ENCODE data around the gene PODNL1. TPM values are rescaled to one million over a fixed set of nuclear protein-coding genes. Genes with fewer than 3 reads are reported as not detected.

The PODNL1 gene
- total and polyA plus RNA-seq, 2 experiments from 2014 or later = 0.24 TPM; not detected in 1

DNA sequence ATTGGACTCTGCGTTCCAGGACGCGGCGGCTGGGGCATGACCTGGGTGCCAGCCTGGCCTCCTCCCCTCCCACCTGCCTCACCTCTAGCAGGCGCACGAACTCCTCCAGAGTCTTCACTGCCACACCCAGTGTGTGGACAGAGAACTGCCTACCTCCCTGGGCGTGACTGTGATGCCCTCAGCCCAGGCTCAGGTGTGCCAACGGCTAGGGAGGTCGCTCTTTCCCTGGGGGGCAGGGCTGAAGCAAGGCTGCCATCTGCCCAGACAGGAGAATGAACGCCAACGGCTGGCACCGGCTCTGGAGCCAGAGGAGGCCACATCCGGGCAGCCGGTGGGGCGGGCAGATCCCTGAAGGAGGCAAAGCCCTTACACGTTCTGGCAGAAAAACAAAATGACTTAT is 49.9 kb downstream of the PODNL1 start (continued):
- TF ChIP-seq, protein P1, sequence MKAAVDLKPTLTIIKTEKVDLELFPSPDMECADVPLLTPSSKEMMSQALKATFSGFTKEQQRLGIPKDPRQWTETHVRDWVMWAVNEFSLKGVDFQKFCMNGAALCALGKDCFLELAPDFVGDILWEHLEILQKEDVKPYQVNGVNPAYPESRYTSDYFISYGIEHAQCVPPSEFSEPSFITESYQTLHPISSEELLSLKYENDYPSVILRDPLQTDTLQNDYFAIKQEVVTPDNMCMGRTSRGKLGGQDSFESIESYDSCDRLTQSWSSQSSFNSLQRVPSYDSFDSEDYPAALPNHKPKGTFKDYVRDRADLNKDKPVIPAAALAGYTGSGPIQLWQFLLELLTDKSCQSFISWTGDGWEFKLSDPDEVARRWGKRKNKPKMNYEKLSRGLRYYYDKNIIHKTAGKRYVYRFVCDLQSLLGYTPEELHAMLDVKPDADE (IDR thresholded peaks at IDR 0.05) = no peak
- TF ChIP-seq STAT1 (IDR thresholded peaks at IDR 0.05; ENCODE audit: unreplicated experiment) (no peak), ZNF331 (CRISPR knock-in tag; IDR thresholded peaks at IDR 0.05; ENCODE audit: low read depth) (no peak), POLR2AphosphoS5 (IDR thresholded peaks at IDR 0.05; ENCODE audit: low read depth) (no peak), CREB1 (CRISPR knock-in tag; IDR thresholded peaks at IDR 0.05; ENCODE audit: low read depth) (no peak), EZH2 (IDR thresholded peaks at IDR 0.05; ENCODE audit: low read depth, unreplicated experiment) (no peak), ZNF114 (CRISPR knock-in tag; IDR thresholded peaks at IDR 0.05) (no peak)
- TF ChIP-seq, protein P2, sequence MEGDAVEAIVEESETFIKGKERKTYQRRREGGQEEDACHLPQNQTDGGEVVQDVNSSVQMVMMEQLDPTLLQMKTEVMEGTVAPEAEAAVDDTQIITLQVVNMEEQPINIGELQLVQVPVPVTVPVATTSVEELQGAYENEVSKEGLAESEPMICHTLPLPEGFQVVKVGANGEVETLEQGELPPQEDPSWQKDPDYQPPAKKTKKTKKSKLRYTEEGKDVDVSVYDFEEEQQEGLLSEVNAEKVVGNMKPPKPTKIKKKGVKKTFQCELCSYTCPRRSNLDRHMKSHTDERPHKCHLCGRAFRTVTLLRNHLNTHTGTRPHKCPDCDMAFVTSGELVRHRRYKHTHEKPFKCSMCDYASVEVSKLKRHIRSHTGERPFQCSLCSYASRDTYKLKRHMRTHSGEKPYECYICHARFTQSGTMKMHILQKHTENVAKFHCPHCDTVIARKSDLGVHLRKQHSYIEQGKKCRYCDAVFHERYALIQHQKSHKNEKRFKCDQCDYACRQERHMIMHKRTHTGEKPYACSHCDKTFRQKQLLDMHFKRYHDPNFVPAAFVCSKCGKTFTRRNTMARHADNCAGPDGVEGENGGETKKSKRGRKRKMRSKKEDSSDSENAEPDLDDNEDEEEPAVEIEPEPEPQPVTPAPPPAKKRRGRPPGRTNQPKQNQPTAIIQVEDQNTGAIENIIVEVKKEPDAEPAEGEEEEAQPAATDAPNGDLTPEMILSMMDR (conservative IDR thresholded peaks at IDR 0.05; ENCODE audit: low read depth in 2 of 2) = no peak
- TF ChIP-seq, protein P3, sequence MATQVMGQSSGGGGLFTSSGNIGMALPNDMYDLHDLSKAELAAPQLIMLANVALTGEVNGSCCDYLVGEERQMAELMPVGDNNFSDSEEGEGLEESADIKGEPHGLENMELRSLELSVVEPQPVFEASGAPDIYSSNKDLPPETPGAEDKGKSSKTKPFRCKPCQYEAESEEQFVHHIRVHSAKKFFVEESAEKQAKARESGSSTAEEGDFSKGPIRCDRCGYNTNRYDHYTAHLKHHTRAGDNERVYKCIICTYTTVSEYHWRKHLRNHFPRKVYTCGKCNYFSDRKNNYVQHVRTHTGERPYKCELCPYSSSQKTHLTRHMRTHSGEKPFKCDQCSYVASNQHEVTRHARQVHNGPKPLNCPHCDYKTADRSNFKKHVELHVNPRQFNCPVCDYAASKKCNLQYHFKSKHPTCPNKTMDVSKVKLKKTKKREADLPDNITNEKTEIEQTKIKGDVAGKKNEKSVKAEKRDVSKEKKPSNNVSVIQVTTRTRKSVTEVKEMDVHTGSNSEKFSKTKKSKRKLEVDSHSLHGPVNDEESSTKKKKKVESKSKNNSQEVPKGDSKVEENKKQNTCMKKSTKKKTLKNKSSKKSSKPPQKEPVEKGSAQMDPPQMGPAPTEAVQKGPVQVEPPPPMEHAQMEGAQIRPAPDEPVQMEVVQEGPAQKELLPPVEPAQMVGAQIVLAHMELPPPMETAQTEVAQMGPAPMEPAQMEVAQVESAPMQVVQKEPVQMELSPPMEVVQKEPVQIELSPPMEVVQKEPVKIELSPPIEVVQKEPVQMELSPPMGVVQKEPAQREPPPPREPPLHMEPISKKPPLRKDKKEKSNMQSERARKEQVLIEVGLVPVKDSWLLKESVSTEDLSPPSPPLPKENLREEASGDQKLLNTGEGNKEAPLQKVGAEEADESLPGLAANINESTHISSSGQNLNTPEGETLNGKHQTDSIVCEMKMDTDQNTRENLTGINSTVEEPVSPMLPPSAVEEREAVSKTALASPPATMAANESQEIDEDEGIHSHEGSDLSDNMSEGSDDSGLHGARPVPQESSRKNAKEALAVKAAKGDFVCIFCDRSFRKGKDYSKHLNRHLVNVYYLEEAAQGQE (IDR thresholded peaks at IDR 0.05; ENCODE audit: unreplicated experiment) = no peak

DNA sequence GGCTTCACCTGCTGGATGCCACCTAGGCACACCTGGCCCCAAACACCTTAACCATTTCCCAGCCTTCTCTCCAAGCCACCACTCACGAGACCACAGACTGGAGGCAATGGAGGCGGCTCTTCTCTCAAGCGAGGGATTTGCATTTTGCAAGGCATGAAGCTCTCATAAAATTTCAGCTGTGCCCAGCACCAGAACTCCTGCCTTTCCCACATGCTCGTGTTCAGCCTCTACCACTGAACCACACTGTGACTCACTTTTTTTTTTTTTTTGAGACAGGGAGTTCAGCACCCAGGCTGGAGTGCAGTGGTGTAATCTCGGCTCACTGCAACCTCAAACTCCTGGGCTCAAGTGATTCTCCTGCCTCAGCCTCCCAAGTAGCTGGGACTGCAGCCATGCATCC is 50.7 kb downstream of the PODNL1 start:
- H4K20me1 ChIP-seq (replicated peaks; ENCODE audit: insufficient read depth) = no peaks in the 10 kb centered on the region
- H3K27ac ChIP-seq (ENCODE audit: low read depth) = no peak overlapping the region
- DNase-seq (ENCODE audit: low spot score) (no peak), ATAC-seq (no peak)
- no peaks in the 10 kb centered on the region for H3K9me2 ChIP-seq (ENCODE audit: insufficient read depth)
- no peaks in the 10 kb centered on the region for H3K79me2 ChIP-seq (replicated peaks; ENCODE audit: insufficient read depth)
- no peaks in the 10 kb centered on the region for H3K27me3 ChIP-seq (ENCODE audit: insufficient read depth)
- H3F3A ChIP-seq (replicated peaks; ENCODE audit: low read depth) = no peaks in the 10 kb centered on the region
- no peak overlapping the region for H3K4me2 ChIP-seq
- Mint-ChIP-seq H3K4me1 (peaks cover 6% of the 10 kb centered on the region), H3K4me3 (no peak overlapping the region), H3K9me3 (no peaks in the 10 kb centered on the region), H3K27me3 (ENCODE audit: insufficient read depth, low read depth, poor library complexity) (peaks cover 2% of the 10 kb centered on the region), H3K36me3 (ENCODE audit: low read depth) (no peaks in the 10 kb centered on the region), H3K27ac (no peak overlapping the region)
- no peak overlapping the region for H2AFZ ChIP-seq
- no peaks in the 10 kb centered on the region for H3K36me3 ChIP-seq (ENCODE audit: insufficient read depth)
- no peaks in the 10 kb centered on the region for H3K4me1 ChIP-seq (ENCODE audit: insufficient read depth)
- no peak overlapping the region for H3K4me3 ChIP-seq
- TF ChIP-seq ZNF331 (CRISPR knock-in tag; IDR thresholded peaks at IDR 0.05; ENCODE audit: low read depth) (no peak), ZNF114 (CRISPR knock-in tag; IDR thresholded peaks at IDR 0.05) (no peak), EZH2 (IDR thresholded peaks at IDR 0.05; ENCODE audit: low read depth, unreplicated experiment) (no peak), EZH2phosphoT487 (IDR thresholded peaks at IDR 0.05; ENCODE audit: unreplicated experiment) (no peak)
- TF ChIP-seq, protein P4, sequence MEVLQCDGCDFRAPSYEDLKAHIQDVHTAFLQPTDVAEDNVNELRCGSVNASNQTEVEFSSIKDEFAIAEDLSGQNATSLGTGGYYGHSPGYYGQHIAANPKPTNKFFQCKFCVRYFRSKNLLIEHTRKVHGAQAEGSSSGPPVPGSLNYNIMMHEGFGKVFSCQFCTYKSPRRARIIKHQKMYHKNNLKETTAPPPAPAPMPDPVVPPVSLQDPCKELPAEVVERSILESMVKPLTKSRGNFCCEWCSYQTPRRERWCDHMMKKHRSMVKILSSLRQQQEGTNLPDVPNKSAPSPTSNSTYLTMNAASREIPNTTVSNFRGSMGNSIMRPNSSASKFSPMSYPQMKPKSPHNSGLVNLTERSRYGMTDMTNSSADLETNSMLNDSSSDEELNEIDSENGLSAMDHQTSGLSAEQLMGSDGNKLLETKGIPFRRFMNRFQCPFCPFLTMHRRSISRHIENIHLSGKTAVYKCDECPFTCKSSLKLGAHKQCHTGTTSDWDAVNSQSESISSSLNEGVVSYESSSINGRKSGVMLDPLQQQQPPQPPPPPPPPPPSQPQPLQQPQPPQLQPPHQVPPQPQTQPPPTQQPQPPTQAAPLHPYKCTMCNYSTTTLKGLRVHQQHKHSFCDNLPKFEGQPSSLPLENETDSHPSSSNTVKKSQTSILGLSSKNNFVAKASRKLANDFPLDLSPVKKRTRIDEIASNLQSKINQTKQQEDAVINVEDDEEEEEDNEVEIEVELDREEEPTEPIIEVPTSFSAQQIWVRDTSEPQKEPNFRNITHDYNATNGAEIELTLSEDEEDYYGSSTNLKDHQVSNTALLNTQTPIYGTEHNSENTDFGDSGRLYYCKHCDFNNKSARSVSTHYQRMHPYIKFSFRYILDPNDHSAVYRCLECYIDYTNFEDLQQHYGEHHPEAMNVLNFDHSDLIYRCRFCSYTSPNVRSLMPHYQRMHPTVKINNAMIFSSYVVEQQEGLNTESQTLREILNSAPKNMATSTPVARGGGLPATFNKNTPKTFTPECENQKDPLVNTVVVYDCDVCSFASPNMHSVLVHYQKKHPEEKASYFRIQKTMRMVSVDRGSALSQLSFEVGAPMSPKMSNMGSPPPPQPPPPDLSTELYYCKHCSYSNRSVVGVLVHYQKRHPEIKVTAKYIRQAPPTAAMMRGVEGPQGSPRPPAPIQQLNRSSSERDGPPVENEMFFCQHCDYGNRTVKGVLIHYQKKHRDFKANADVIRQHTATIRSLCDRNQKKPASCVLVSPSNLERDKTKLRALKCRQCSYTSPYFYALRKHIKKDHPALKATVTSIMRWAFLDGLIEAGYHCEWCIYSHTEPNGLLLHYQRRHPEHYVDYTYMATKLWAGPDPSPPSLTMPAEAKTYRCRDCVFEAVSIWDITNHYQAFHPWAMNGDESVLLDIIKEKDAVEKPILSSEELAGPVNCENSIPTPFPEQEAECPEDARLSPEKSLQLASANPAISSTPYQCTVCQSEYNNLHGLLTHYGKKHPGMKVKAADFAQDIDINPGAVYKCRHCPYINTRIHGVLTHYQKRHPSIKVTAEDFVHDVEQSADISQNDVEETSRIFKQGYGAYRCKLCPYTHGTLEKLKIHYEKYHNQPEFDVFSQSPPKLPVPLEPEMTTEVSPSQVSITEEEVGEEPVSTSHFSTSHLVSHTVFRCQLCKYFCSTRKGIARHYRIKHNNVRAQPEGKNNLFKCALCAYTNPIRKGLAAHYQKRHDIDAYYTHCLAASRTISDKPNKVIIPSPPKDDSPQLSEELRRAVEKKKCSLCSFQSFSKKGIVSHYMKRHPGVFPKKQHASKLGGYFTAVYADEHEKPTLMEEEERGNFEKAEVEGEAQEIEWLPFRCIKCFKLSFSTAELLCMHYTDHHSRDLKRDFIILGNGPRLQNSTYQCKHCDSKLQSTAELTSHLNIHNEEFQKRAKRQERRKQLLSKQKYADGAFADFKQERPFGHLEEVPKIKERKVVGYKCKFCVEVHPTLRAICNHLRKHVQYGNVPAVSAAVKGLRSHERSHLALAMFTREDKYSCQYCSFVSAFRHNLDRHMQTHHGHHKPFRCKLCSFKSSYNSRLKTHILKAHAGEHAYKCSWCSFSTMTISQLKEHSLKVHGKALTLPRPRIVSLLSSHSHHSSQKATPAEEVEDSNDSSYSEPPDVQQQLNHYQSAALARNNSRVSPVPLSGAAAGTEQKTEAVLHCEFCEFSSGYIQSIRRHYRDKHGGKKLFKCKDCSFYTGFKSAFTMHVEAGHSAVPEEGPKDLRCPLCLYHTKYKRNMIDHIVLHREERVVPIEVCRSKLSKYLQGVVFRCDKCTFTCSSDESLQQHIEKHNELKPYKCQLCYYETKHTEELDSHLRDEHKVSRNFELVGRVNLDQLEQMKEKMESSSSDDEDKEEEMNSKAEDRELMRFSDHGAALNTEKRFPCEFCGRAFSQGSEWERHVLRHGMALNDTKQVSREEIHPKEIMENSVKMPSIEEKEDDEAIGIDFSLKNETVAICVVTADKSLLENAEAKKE (CRISPR knock-in tag; IDR thresholded peaks at IDR 0.05) = no peak
